ENCODE data around the gene GRAMD1A. TPM values are rescaled to one million over a fixed set of nuclear protein-coding genes. Genes with fewer than 3 reads are reported as not detected.

GRAMD1A gene
- total RNA-seq, 2 experiments from 2014 or later, result 84.2 to 124 TPM

- no peak for DNase-seq (ENCODE audit: low spot score)
- peaks cover 8% of the 10 kb centered on the region for H3K4me1 ChIP-seq (ENCODE audit: insufficient read depth, low read length, poor library complexity, severe bottlenecking)
- H3K9me3 ChIP-seq (ENCODE audit: low read length), result peaks cover 20% of the 10 kb centered on the region; the same call in 1 of the 2 replicates
- BruUV-seq (replicated peaks), result no TSS peak
- no peaks in the 10 kb centered on the region for H3K36me3 ChIP-seq (ENCODE audit: insufficient read depth, low read length)
- H3K79me2 ChIP-seq (ENCODE audit: insufficient read depth, low read depth, low read length), result no peaks in the 10 kb centered on the region
- ChIA-PET CTCF (ENCODE audit: unreplicated experiment) (interaction anchor here (0.7 kb wide), 1 partner anchor 66 kb away, joined by 3 read pairs; no protein-coding TSS in a partner anchor), POLR2A (no interaction called here)
- no peaks in the 10 kb centered on the region for H3K9me2 ChIP-seq (ENCODE audit: insufficient read depth, low read length)
- no peak for TF ChIP-seq CTCF (conservative IDR thresholded peaks at IDR 0.05; ENCODE audit: low read length)
- no peak for TF ChIP-seq EZH2phosphoT487 (IDR thresholded peaks at IDR 0.05; ENCODE audit: borderline replicate concordance, low read depth, low read length)
- no peak overlapping the region for H2AFZ ChIP-seq (ENCODE audit: low read length)
- no peaks in the 10 kb centered on the region for H4K20me1 ChIP-seq (ENCODE audit: insufficient read depth, low read length)
- H3K4me3 ChIP-seq (ENCODE audit: low read depth, low read length, poor library complexity, severe bottlenecking), result no peak overlapping the region
- H3K27ac ChIP-seq (ENCODE audit: low read depth, low read length, poor library complexity, severe bottlenecking), result no peak overlapping the region
- H3K4me2 ChIP-seq (ENCODE audit: low read length), result no peak overlapping the region
- intact Hi-C loops (cut with micrococcal nuclease; ENCODE audit: unreplicated experiment), result loop anchor here (2.0 kb wide), 2 partner anchors 31 to 73 kb away; no protein-coding TSS in a partner anchor
These were observed 27.9 kb upstream of the GRAMD1A start for GRCh38 chr19:34972163-34972705.

- H4K20me1 ChIP-seq (ENCODE audit: insufficient read depth, low read length), result no peaks in the 10 kb centered on the region
- 0 out of 2 replicates have a peak, but pooled peaks cover 8% of the 10 kb centered on the region for H3K9me3 ChIP-seq (ENCODE audit: low read length)
- H3K79me2 ChIP-seq (ENCODE audit: insufficient read depth, low read depth, low read length), result no peaks in the 10 kb centered on the region
- H3K36me3 ChIP-seq (ENCODE audit: insufficient read depth, low read length), result no peaks in the 10 kb centered on the region
- peaks cover 8% of the 10 kb centered on the region for H3K4me1 ChIP-seq (ENCODE audit: insufficient read depth, low read length, poor library complexity, severe bottlenecking)
- H2AFZ ChIP-seq (ENCODE audit: low read length), result no peak overlapping the region
- ChIA-PET CTCF (ENCODE audit: unreplicated experiment) (no interaction called here), POLR2A (interaction anchor here (1.0 kb wide), 1 partner anchor 81 kb away, joined by 3 read pairs; no protein-coding TSS in a partner anchor)
- TF ChIP-seq EZH2phosphoT487 (IDR thresholded peaks at IDR 0.05; ENCODE audit: borderline replicate concordance, low read depth, low read length) (no peak), CTCF (conservative IDR thresholded peaks at IDR 0.05; ENCODE audit: low read length) (no peak)
- no peak overlapping the region for H3K4me3 ChIP-seq (ENCODE audit: low read depth, low read length, poor library complexity, severe bottlenecking)
- H3K27ac ChIP-seq (ENCODE audit: low read depth, low read length, poor library complexity, severe bottlenecking), result no peak overlapping the region
- no peak overlapping the region for H3K4me2 ChIP-seq (ENCODE audit: low read length)
- no peak for DNase-seq (ENCODE audit: low spot score)
- no TSS peak for BruUV-seq (replicated peaks)
- intact Hi-C loops (cut with micrococcal nuclease; ENCODE audit: unreplicated experiment), result no loop called here
- H3K9me2 ChIP-seq (ENCODE audit: insufficient read depth, low read length), result no peaks in the 10 kb centered on the region
These were observed 25.5 kb upstream of the GRAMD1A start for GRCh38 chr19:34974646-34975045.

- no TSS peak for BruUV-seq (replicated peaks)
- Histone ChIP-seq H3K9me2 (ENCODE audit: insufficient read depth, low read length) (no peaks in the 10 kb centered on the region), H3K4me2 (ENCODE audit: low read length) (no peak overlapping the region), H3K4me3 (ENCODE audit: low read depth, low read length, poor library complexity, severe bottlenecking) (no peak overlapping the region), H4K20me1 (ENCODE audit: insufficient read depth, low read length) (no peaks in the 10 kb centered on the region), H3K4me1 (ENCODE audit: insufficient read depth, low read length, poor library complexity, severe bottlenecking) (peaks cover 8% of the 10 kb centered on the region), H3K9me3 (ENCODE audit: low read length) (0 out of 2 replicates have a peak, but pooled peaks cover 8% of the 10 kb centered on the region), H2AFZ (ENCODE audit: low read length) (no peak overlapping the region), H3K27ac (ENCODE audit: low read depth, low read length, poor library complexity, severe bottlenecking) (no peak overlapping the region), H3K36me3 (ENCODE audit: insufficient read depth, low read length) (no peaks in the 10 kb centered on the region), H3K79me2 (ENCODE audit: insufficient read depth, low read depth, low read length) (no peaks in the 10 kb centered on the region)
- POLR2A ChIA-PET, result interaction anchor here (1.0 kb wide), 1 partner anchor 81 kb away, joined by 3 read pairs; no protein-coding TSS in a partner anchor
- intact Hi-C loops (cut with micrococcal nuclease; ENCODE audit: unreplicated experiment), result no loop called here
- TF ChIP-seq EZH2phosphoT487 (IDR thresholded peaks at IDR 0.05; ENCODE audit: borderline replicate concordance, low read depth, low read length) (no peak), CTCF (conservative IDR thresholded peaks at IDR 0.05; ENCODE audit: low read length) (no peak)
- CTCF ChIA-PET (ENCODE audit: unreplicated experiment), result no interaction called here
- no peak for DNase-seq (ENCODE audit: low spot score)
These were observed 25.1 kb upstream of the GRAMD1A start for GRCh38 chr19:34975056-34975455.
